HCT116 (cell line): ENCODE data around the gene NEB. TPM values are rescaled to one million over a fixed set of nuclear protein-coding genes. Genes with fewer than 3 reads are reported as not detected.
A peak's percentile ranks its signal among the peaks of the same experiment; 100 is the strongest.

Experiments
- ATAC-seq: fragments of 200-7000 bp; cut with Tn5 transposase; 2 replicates; pipeline ENCODE4 v1.9.1; 2020; ENCODE audit warnings: mild to moderate bottlenecking, moderate library complexity
- BruUV-seq: library from RNA; stranded (reverse); fragments of 400-500 nt; replicated peaks from 2 replicates; lab custom pipeline; 2021; lab: Mats Ljungman, UMichigan
- CTCF ChIA-PET: fragments of 300-600 bp; sonication (Branson Sonifier 250); formaldehyde crosslinking; loops from one replicate; lab custom pipeline; 2021; ENCODE audit warnings: antibody characterized with exemption; lab: Charles Lee
- POLR2A ChIA-PET: fragments of 300-600, 350-600 bp; sonication (Branson Sonifier 250); formaldehyde crosslinking; loops from one replicate; lab custom pipeline; 2021; ENCODE audit warnings: antibody characterized with exemption; lab: Charles Lee
- RAD21 ChIA-PET, 2 experiments: fragments of 300-600 bp; sonication (Branson Sonifier 250); formaldehyde crosslinking; loops; one replicate each; lab custom pipeline; 2023; ENCODE audit warnings: low total read pairs in 2 of 2; ENCODE audit not compliant: uncharacterized antibody in 2 of 2, unreplicated experiment in 2 of 2, low non-redundant PET in 1 of 2; lab: Charles Lee
- DNase-seq: peaks from one replicate; pipeline ENCODE4 v3.0.0-alpha.2; 2010; ENCODE audit warnings: low read depth, low spot score
- H2AFZ ChIP-seq: fragments of 200-600 bp; shearing (Covaris generic), sonication (generic); 2 replicates; pipeline ENCODE4 v1.6.1; 2017; ENCODE audit warnings: low read depth, mixed run types, mixed read lengths, antibody characterized with exemption, low read length; ENCODE audit not compliant: poor library complexity, severe bottlenecking
- H3K27ac ChIP-seq: 2 replicates; pipeline ENCODE4 v1.5.1; 2012; ENCODE audit warnings: low read depth, low read length
- H3K27me3 ChIP-seq: fragments of 200-600 bp; sonication (generic); 2 replicates; pipeline ENCODE4 v1.6.1; 2016; ENCODE audit warnings: mixed run types, low read length, mixed read lengths; ENCODE audit not compliant: insufficient read depth
- H3K36me3 ChIP-seq, 2 experiments: fragments of 200-500 bp in 1 of 2; fragments of 200-600 bp in 1 of 2; sonication (Bioruptor generic) in 1 of 2; sonication (generic) in 1 of 2; 2 replicates each; pipeline versions ENCODE4 v1.5.1 to v1.6.1; 2014 to 2016; ENCODE audit warnings: low read length in 2 of 2, inconsistent platforms in 1 of 2, mixed read lengths in 1 of 2, mixed run types in 1 of 2; ENCODE audit not compliant: insufficient read depth in 2 of 2, control insufficient read depth in 1 of 2
- H3K4me1 ChIP-seq, 2 experiments: fragments of 200-600 bp in 1 of 2; sonication (generic) in 1 of 2; 2 replicates each; pipeline versions ENCODE4 v1.5.1 to v1.6.1; 2012 to 2017; ENCODE audit warnings: low read length in 2 of 2, inconsistent platforms in 1 of 2, mild to moderate bottlenecking in 1 of 2, mixed read lengths in 1 of 2, mixed run types in 1 of 2, moderate library complexity in 1 of 2; ENCODE audit not compliant: insufficient read depth in 2 of 2, control insufficient read depth in 1 of 2
- H3K4me2 ChIP-seq: fragments of 200-600 bp; sonication (generic); 2 replicates; pipeline ENCODE4 v1.6.1; 2017; ENCODE audit warnings: mixed run types, low read length, mixed read lengths
- H3K4me3 ChIP-seq, 2 experiments: fragments of 200-600 bp in 1 of 2; sonication (generic) in 1 of 2; replicated peaks in 1 of 2; 2 replicates each; pipeline ENCODE4 v1.5.1; 2011 to 2016; ENCODE audit warnings: low read length in 2 of 2, control low read depth in 1 of 2, low read depth in 1 of 2, mild to moderate bottlenecking in 1 of 2, mixed read lengths in 1 of 2, mixed run types in 1 of 2
- H3K79me2 ChIP-seq: fragments of 200-600 bp; sonication (generic); 2 replicates; pipeline ENCODE4 v1.6.1; 2017; ENCODE audit warnings: mild to moderate bottlenecking, mixed run types, low read length, moderate library complexity, mixed read lengths; ENCODE audit not compliant: insufficient read depth
- H3K9ac ChIP-seq: fragments of 200-600 bp; sonication (generic); 2 replicates; pipeline ENCODE4 v1.6.1; 2016; ENCODE audit warnings: low read length, mixed read lengths
- H3K9me2 ChIP-seq: fragments of 200-600 bp; sonication (generic), shearing (Covaris generic); 2 replicates; pipeline ENCODE4 v1.6.1; 2017; ENCODE audit warnings: mixed run types, mild to moderate bottlenecking, moderate library complexity; ENCODE audit not compliant: insufficient read depth
- H3K9me3 ChIP-seq, 2 experiments: fragments of 200-500 bp in 1 of 2; fragments of 200-600 bp in 1 of 2; sonication (Bioruptor generic) in 1 of 2; sonication (generic) in 1 of 2; 2 replicates each; pipeline ENCODE4 v1.6.1; 2014 to 2017; ENCODE audit warnings: low read length in 2 of 2, mixed read lengths in 2 of 2, inconsistent platforms in 1 of 2, low read depth in 1 of 2, mild to moderate bottlenecking in 1 of 2, mixed run types in 1 of 2, moderate library complexity in 1 of 2; ENCODE audit not compliant: control insufficient read depth in 1 of 2, insufficient read depth in 1 of 2
- H4K20me1 ChIP-seq: fragments of 200-600 bp; sonication (generic), shearing (Covaris generic); 2 replicates; pipeline ENCODE4 v1.6.1; 2017; ENCODE audit warnings: mixed run types, mild to moderate bottlenecking, moderate library complexity; ENCODE audit not compliant: insufficient read depth
- ATF3 ChIP-seq: IDR thresholded peaks from 2 replicates; pipeline ENCODE4 v1.6.1; 2012
- CEBPB ChIP-seq: IDR thresholded peaks from 2 replicates; pipeline ENCODE4 v1.6.1; 2012; ENCODE audit warnings: low read depth
- CTCF ChIP-seq, 3 experiments: fragments of 200-600 bp in 1 of 3; sonication (generic) in 1 of 3; IDR thresholded peaks in 2 of 3; conservative IDR thresholded peaks in 1 of 3; 2 replicates each; pipeline ENCODE4 v1.5.1; 2012 to 2017; ENCODE audit warnings: low read depth in 2 of 3, low read length in 2 of 3, antibody characterized with exemption in 1 of 3, borderline replicate concordance in 1 of 3, control low read depth in 1 of 3, mild to moderate bottlenecking in 1 of 3, mixed read lengths in 1 of 3, mixed run types in 1 of 3, moderate library complexity in 1 of 3; ENCODE audit not compliant: insufficient read depth in 1 of 3
- EGR1 ChIP-seq: IDR thresholded peaks from 2 replicates; pipeline ENCODE4 v1.6.1; 2012; ENCODE audit warnings: low read depth
- ELF1 ChIP-seq: IDR thresholded peaks from 2 replicates; pipeline ENCODE4 v1.6.1; 2012; ENCODE audit warnings: low read depth, borderline replicate concordance
- EZH2 ChIP-seq: fragments of 200-600 bp; sonication (generic); IDR thresholded peaks from 2 replicates; pipeline ENCODE4 v1.6.1; 2017; ENCODE audit warnings: antibody characterized with exemption, mixed run types
- FOSL1 ChIP-seq: IDR thresholded peaks from 2 replicates; pipeline ENCODE4 v1.6.1; 2012; ENCODE audit warnings: low read depth
- JUND ChIP-seq: IDR thresholded peaks from 2 replicates; pipeline ENCODE4 v1.6.1; 2012
- MAX ChIP-seq: IDR thresholded peaks from 2 replicates; pipeline ENCODE4 v1.6.1; 2012
- POLR2AphosphoS5 ChIP-seq: IDR thresholded peaks from 2 replicates; pipeline ENCODE4 v1.6.1; 2011; ENCODE audit warnings: mild to moderate bottlenecking, low read depth, low read length, moderate library complexity
- REST ChIP-seq: IDR thresholded peaks from 2 replicates; pipeline ENCODE4 v1.6.1; 2012; ENCODE audit warnings: low read depth
- SIN3A ChIP-seq: IDR thresholded peaks from 2 replicates; pipeline ENCODE4 v1.6.1; 2012; ENCODE audit warnings: low read depth
- SP1 ChIP-seq: IDR thresholded peaks from 2 replicates; pipeline ENCODE4 v1.6.1; 2012; ENCODE audit warnings: low read depth
- TCF7L2 ChIP-seq: IDR thresholded peaks from 2 replicates; pipeline ENCODE4 v1.7.0; 2011; ENCODE audit warnings: borderline replicate concordance, inconsistent platforms; ENCODE audit not compliant: insufficient read depth, insufficient read length; ENCODE audit errors: extremely low read depth
- ZFX ChIP-seq: fragments of 450-650 bp; IDR thresholded peaks from 2 replicates; pipeline ENCODE4 v1.6.1; 2017
- intact Hi-C: fragments of 100-400 bp; cut with micrococcal nuclease; formaldehyde crosslinking; loops from 2 replicates; pipeline ENCODE4 v1.10.0; 2022
- total RNA-seq: library from RNA; stranded (reverse); gene quantifications from one replicate; pipeline ENCODE4 v1.2.1, GENCODE V29; 2021; ENCODE audit not compliant: unreplicated experiment

NEB gene
- total RNA-seq, 1 experiment from 2014 or later: 0.34 TPM

GRCh38 chr2:151767536-151767935 lies 33.3 kb upstream of the NEB start:
- H3K4me3 ChIP-seq: no peak overlapping the region
- ATAC-seq: no peak; the same call in 1 of the 2 replicates
- H3K9me2 ChIP-seq: no peaks in the 10 kb centered on the region
- no peak overlapping the region for H3K27ac ChIP-seq
- peak overlapping the region; percentile 28; the same call in 1 of the 2 replicates for H3K4me2 ChIP-seq
- H3K79me2 ChIP-seq: no peaks in the 10 kb centered on the region
- CTCF ChIA-PET: interaction anchor here (0.7 kb wide), 1 partner anchor 9 kb away, joined by 3 read pairs; no protein-coding TSS in a partner anchor
- no peak for TF ChIP-seq SP1
- peak; percentile 38 for TF ChIP-seq FOSL1
- H3K4me1 ChIP-seq: peaks cover 0 to 11% of the 10 kb centered on the region in 2 experiments; a peak in 2 of 4 replicates
- no peaks in the 10 kb centered on the region for H3K36me3 ChIP-seq
- RAD21 ChIA-PET: no interaction called here
- H2AFZ ChIP-seq: no peak overlapping the region
- no peaks in the 10 kb centered on the region for H4K20me1 ChIP-seq
- intact Hi-C loops: no loop called here
- no peaks in the 10 kb centered on the region for H3K9me3 ChIP-seq
- no peak for DNase-seq
- POLR2A ChIA-PET: no interaction called here
- no peaks in the 10 kb centered on the region for H3K27me3 ChIP-seq
- no peak overlapping the region for H3K9ac ChIP-seq
- no TSS peak for BruUV-seq

- no peaks in the 10 kb centered on the region for H3K9me2 ChIP-seq
- no TSS peak for BruUV-seq
- ChIA-PET RAD21 (no interaction called here), POLR2A (no interaction called here), CTCF (no interaction called here)
- H3K4me3 ChIP-seq: no peak overlapping the region
- H3K79me2 ChIP-seq: no peaks in the 10 kb centered on the region
- H3K27ac ChIP-seq: no peak overlapping the region
- no peaks in the 10 kb centered on the region for H4K20me1 ChIP-seq
- H3K9ac ChIP-seq: no peak overlapping the region
- no peaks in the 10 kb centered on the region for H3K9me3 ChIP-seq
- peaks cover 0 to 11% of the 10 kb centered on the region in 2 experiments; a peak in 2 of 4 replicates for H3K4me1 ChIP-seq
- no peaks in the 10 kb centered on the region for H3K36me3 ChIP-seq
- DNase-seq (no peak), ATAC-seq (no peak)
- no peak overlapping the region for H2AFZ ChIP-seq
- intact Hi-C loops: no loop called here
- H3K27me3 ChIP-seq: no peaks in the 10 kb centered on the region
- H3K4me2 ChIP-seq: no peak overlapping the region
- TF ChIP-seq TCF7L2 (no peak), EGR1 (no peak), ZFX (no peak), CEBPB (no peak), SP1 (no peak), ELF1 (no peak), REST (no peak), MAX (no peak), ATF3 (no peak), EZH2 (no peak), CTCF (IDR thresholded peaks at IDR 0.05 in 2 of 3, conservative IDR thresholded peaks at IDR 0.05 in 1 of 3; ENCODE audit: borderline replicate concordance in 1 of 3, insufficient read depth in 1 of 3, low read depth in 2 of 3, low read length in 2 of 3) (no peak), SIN3A (no peak), JUND (no peak), POLR2AphosphoS5 (no peak)
These were observed 32.3 kb upstream of the NEB start for GRCh38 chr2:151766437-151767153.
